GM20000 (cell line): ENCODE data around the gene USP17L30.

ENCODE experiments used
- DNase-seq: peaks from one replicate; pipeline ENCODE4 v3.0.0; 2012; ENCODE audit warnings: low spot score
- TF ChIP-seq, protein P1 (sequence below): IDR thresholded peaks from 2 replicates; pipeline ENCODE4 v1.5.1; 2012; ENCODE audit warnings: mild to moderate bottlenecking, control low read depth; ENCODE audit errors: extremely low read depth, missing control alignments

The USP17L30 gene

DNA sequence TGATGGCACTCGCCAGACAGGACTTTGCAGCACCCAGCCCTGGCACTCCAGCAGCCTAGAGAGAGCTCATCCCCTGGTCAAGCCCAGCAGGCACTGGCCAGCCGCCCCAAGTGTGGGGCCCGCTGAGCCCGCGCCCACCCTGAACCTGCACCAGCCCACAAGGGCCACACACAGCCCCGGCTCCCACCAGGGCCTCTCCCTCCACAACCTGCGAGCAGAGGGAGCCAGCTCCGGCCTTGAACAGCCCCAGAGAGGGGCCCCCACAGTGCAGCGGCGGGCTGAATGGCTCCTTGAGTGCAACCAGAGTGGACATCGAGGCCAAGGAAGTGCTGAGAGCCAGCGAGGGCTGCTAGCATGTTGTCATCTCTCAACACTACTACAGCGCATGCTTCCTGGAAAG is 46.9 kb downstream of the USP17L30 start:
- DNase-seq, result no peak
- TF ChIP-seq, protein P1, sequence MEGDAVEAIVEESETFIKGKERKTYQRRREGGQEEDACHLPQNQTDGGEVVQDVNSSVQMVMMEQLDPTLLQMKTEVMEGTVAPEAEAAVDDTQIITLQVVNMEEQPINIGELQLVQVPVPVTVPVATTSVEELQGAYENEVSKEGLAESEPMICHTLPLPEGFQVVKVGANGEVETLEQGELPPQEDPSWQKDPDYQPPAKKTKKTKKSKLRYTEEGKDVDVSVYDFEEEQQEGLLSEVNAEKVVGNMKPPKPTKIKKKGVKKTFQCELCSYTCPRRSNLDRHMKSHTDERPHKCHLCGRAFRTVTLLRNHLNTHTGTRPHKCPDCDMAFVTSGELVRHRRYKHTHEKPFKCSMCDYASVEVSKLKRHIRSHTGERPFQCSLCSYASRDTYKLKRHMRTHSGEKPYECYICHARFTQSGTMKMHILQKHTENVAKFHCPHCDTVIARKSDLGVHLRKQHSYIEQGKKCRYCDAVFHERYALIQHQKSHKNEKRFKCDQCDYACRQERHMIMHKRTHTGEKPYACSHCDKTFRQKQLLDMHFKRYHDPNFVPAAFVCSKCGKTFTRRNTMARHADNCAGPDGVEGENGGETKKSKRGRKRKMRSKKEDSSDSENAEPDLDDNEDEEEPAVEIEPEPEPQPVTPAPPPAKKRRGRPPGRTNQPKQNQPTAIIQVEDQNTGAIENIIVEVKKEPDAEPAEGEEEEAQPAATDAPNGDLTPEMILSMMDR, result no peak
